Muscle layer of colon (tissue), 2 donors: ENCODE data around the gene ACTR8.

ENCODE experiments used
- H3K27ac ChIP-seq: one replicate; pipeline ENCODE4 v1.7.0; 2013; ENCODE audit warnings: low read depth, mild to moderate bottlenecking, low read length, moderate library complexity
- H3K27me3 ChIP-seq, 2 donors: one replicate each; pipeline ENCODE4 v1.7.0; 2013; ENCODE audit warnings: low read length in 2 of 2, mild to moderate bottlenecking in 2 of 2; ENCODE audit not compliant: insufficient read depth in 2 of 2, control insufficient read depth in 1 of 2
- H3K36me3 ChIP-seq: one replicate; pipeline ENCODE4 v1.7.0; 2013; ENCODE audit warnings: mild to moderate bottlenecking, low read length; ENCODE audit not compliant: insufficient read depth
- H3K4me1 ChIP-seq: one replicate; pipeline ENCODE4 v1.7.0; 2013; ENCODE audit warnings: mild to moderate bottlenecking, low read length; ENCODE audit not compliant: insufficient read depth
- H3K4me3 ChIP-seq, 2 donors: one replicate each; pipeline ENCODE4 v1.7.0; 2013; ENCODE audit warnings: low read length in 2 of 2, low read depth in 1 of 2, mild to moderate bottlenecking in 1 of 2, moderate library complexity in 1 of 2
- H3K9ac ChIP-seq: one replicate; pipeline ENCODE4 v1.7.0; 2013; ENCODE audit warnings: low read length
- H3K9me3 ChIP-seq: one replicate; pipeline ENCODE4 v1.7.0; 2013; ENCODE audit warnings: mild to moderate bottlenecking, low read length
- donor health status: abdominal sarcoma.
- donor health status: Adenocarcinoma of cecum.

ACTR8 gene

GRCh38 chr3:53844262-53845102 is 37.5 kb downstream of the ACTR8 start:
- Histone ChIP-seq H3K36me3 (no peaks in the 10 kb centered on the region), H3K4me3 (no peak overlapping the region), H3K27ac (no peak overlapping the region), H3K9ac (no peak overlapping the region), H3K9me3 (no peaks in the 10 kb centered on the region), H3K27me3 (peaks cover 9 to 18% of the 10 kb centered on the region in 2 donors), H3K4me1 (no peaks in the 10 kb centered on the region)

GRCh38 chr3:53843195-53844177 is 38.5 kb downstream of the ACTR8 start:
- Histone ChIP-seq H3K4me3 (no peak overlapping the region), H3K27ac (no peak overlapping the region), H3K9ac (no peak overlapping the region)

GRCh38 chr3:53842436-53843194 is 39.3 kb downstream of the ACTR8 start:
- Histone ChIP-seq H3K36me3 (no peaks in the 10 kb centered on the region), H3K9me3 (no peaks in the 10 kb centered on the region), H3K27me3 (peaks cover 9 to 12% of the 10 kb centered on the region in 2 donors), H3K4me3 (no peak overlapping the region), H3K27ac (no peak overlapping the region), H3K9ac (no peak overlapping the region), H3K4me1 (no peaks in the 10 kb centered on the region)

More at GRCh38 chr3:53843195-53844177, 38.5 kb downstream of the ACTR8 start:
- Histone ChIP-seq H3K9me3 (no peaks in the 10 kb centered on the region), H3K27me3 (peaks cover 9 to 13% of the 10 kb centered on the region in 2 donors), H3K4me1 (no peaks in the 10 kb centered on the region), H3K36me3 (no peaks in the 10 kb centered on the region)

- Histone ChIP-seq H3K4me3 (no peak overlapping the region), H3K9me3 (no peaks in the 10 kb centered on the region), H3K4me1 (no peaks in the 10 kb centered on the region), H3K27me3 (peaks cover 0 to 1% of the 10 kb centered on the region in 2 donors), H3K27ac (no peak overlapping the region), H3K9ac (no peak overlapping the region), H3K36me3 (no peaks in the 10 kb centered on the region)
Measured at GRCh38 chr3:53841296-53841695, 40.7 kb downstream of the ACTR8 start.

- Histone ChIP-seq H3K9me3 (no peaks in the 10 kb centered on the region), H3K9ac (no peak overlapping the region), H3K36me3 (no peaks in the 10 kb centered on the region), H3K27ac (no peak overlapping the region), H3K4me1 (no peaks in the 10 kb centered on the region), H3K4me3 (no peak overlapping the region), H3K27me3 (no peaks in the 10 kb centered on the region)
Measured at GRCh38 chr3:53837331-53837730, 44.6 kb downstream of the ACTR8 start.

- Histone ChIP-seq H3K4me1 (no peaks in the 10 kb centered on the region), H3K27ac (no peak overlapping the region), H3K9ac (no peak overlapping the region), H3K27me3 (no peaks in the 10 kb centered on the region), H3K4me3 (no peak overlapping the region), H3K36me3 (no peaks in the 10 kb centered on the region), H3K9me3 (no peaks in the 10 kb centered on the region)
Measured at GRCh38 chr3:53836084-53836872, 45.7 kb downstream of the ACTR8 start.

GRCh38 chr3:53835257-53835656 is 46.7 kb downstream of the ACTR8 start:
- Histone ChIP-seq H3K4me1 (no peaks in the 10 kb centered on the region), H3K9ac (no peak overlapping the region), H3K36me3 (no peaks in the 10 kb centered on the region), H3K27me3 (no peaks in the 10 kb centered on the region), H3K27ac (no peak overlapping the region), H3K4me3 (no peak overlapping the region), H3K9me3 (no peaks in the 10 kb centered on the region)

GRCh38 chr3:53834429-53835095 is 47.4 kb downstream of the ACTR8 start:
- Histone ChIP-seq H3K27ac (no peak overlapping the region), H3K27me3 (no peaks in the 10 kb centered on the region), H3K9me3 (no peaks in the 10 kb centered on the region)

GRCh38 chr3:53833700-53834099 is 48.3 kb downstream of the ACTR8 start:
- H3K4me1 ChIP-seq: no peaks in the 10 kb centered on the region
- no peak overlapping the region for H3K27ac ChIP-seq
- H3K36me3 ChIP-seq: no peaks in the 10 kb centered on the region
- H3K9ac ChIP-seq: no peak overlapping the region
- no peak overlapping the region for H3K4me3 ChIP-seq
- no peaks in the 10 kb centered on the region for H3K9me3 ChIP-seq
- H3K27me3 ChIP-seq: no peaks in the 10 kb centered on the region

More at GRCh38 chr3:53834429-53835095, 47.4 kb downstream of the ACTR8 start:
- no peaks in the 10 kb centered on the region for H3K4me1 ChIP-seq
- no peaks in the 10 kb centered on the region for H3K36me3 ChIP-seq
- H3K4me3 ChIP-seq: no peak overlapping the region
- no peak overlapping the region for H3K9ac ChIP-seq

- Histone ChIP-seq H3K27me3 (no peaks in the 10 kb centered on the region), H3K36me3 (no peaks in the 10 kb centered on the region), H3K4me1 (no peaks in the 10 kb centered on the region), H3K27ac (no peak overlapping the region), H3K9ac (no peak overlapping the region), H3K4me3 (no peak overlapping the region), H3K9me3 (no peaks in the 10 kb centered on the region)
Measured at GRCh38 chr3:53833053-53833645, 48.8 kb downstream of the ACTR8 start.
